HG02798 (cell line): ENCODE results near the gene BICD1.
A peak's percentile ranks its signal among the peaks of the same experiment; 100 is the strongest.

Experiments
- ATAC-seq: cut with Tn5 transposase; IDR thresholded peaks from one replicate; pipeline ENCODE4 v1.9.1; 2021; ENCODE audit warnings: mild to moderate bottlenecking; ENCODE audit not compliant: unreplicated experiment, poor library complexity

Gene BICD1

DNA sequence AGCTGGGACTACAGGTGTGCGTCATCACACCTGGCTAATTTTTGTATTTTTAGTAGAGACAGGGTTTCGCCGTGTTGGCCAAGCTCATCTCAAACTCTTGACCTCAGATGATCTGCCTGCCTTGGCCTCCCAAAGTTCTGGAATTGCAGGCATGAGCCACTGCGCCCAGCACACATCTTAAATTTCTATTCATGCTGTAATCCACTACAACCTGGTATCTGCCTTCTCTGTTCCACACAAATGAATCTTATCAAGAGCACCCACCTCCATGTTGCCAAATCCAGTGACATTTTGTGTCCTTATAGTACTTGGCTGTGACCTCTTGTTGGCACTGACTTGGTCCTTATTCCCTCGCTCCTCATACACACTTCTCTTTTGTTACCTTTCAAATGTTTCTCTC, 5.8 kb upstream of the BICD1 start:
- no peak for ATAC-seq

DNA sequence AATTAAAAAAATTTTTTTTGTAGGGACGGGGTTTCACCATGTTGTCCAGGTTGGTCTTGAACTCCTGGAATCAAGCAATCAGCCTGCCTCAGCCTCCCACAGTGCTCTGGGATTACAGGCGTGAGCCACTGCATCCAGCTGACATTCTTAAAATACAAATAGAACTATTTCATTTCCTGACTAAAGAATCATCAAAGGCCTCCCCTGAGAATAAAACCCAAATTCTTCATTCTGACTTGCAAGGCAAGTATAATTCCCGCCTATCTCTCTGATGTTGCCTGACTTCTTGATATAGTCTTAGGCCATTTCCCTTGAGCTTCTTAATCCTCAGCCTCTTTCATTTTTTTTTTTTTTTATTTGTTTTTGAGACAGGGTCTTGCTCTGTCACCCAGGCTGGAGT, 4.4 kb upstream of the BICD1 start:
- ATAC-seq, result no peak

DNA sequence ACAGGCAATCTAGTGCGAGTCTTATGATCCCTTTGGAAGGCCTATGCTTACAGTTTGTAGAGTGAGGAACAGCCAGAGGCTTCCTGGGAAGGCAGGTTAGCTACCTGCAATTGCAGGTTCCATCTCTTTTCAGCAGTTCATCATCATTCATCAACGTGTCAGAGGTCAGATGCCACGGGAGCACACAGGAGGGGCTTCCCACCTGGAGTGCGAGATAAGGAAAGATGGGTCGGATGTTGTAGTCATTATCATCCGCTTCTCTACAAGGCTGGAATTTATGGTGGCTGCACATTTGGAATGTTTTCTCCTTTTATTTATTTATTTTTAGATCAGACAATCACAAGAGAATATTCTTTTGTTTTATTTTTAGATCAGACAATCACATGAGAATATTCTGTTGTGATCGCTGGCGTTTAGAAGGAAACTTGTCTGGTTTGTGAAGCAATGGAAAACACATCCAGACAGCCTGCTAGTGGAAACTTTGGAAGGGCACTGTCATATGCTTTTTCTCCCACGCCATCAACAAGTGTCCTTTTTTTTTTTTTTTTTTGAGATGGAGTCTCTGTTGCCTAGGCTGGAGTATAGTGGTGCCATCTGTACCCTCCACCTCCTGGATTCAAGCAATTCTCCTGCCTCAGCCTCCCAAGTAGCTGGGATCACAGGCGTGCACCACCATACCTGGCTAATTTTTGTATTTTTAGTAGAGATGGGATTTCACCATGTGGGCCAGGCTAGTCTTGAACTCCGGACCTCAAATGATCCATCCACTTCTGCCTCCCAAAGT, 1.9 kb upstream of the BICD1 start:
- ATAC-seq, result no peak

DNA sequence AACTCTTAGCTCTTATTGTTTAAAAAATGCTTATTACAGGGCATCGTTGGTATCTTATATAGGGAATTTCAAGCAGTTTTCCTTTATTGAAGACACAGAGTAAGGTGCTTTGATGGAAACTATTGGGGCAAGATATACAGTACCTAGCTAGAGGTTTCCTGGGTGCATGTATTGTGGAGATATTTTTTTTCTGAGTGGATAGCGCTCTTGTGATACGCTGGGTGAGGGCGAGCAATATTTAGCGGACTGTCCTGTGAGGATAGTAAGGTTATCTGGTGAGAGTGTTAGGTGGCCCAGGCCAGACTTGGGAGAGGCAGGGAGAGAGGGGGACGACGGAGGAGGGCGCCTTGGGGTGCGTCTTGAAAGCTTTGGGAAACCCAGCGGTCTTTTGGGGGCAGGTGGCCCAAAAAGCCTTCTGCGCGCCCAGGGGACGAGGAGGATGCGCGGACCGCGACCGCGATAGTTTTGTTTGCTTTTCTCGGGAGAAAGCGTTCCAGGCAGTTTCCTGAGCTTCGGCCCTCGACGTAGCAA, 596 bp upstream of the BICD1 start:
- ATAC-seq, result no peak

DNA sequence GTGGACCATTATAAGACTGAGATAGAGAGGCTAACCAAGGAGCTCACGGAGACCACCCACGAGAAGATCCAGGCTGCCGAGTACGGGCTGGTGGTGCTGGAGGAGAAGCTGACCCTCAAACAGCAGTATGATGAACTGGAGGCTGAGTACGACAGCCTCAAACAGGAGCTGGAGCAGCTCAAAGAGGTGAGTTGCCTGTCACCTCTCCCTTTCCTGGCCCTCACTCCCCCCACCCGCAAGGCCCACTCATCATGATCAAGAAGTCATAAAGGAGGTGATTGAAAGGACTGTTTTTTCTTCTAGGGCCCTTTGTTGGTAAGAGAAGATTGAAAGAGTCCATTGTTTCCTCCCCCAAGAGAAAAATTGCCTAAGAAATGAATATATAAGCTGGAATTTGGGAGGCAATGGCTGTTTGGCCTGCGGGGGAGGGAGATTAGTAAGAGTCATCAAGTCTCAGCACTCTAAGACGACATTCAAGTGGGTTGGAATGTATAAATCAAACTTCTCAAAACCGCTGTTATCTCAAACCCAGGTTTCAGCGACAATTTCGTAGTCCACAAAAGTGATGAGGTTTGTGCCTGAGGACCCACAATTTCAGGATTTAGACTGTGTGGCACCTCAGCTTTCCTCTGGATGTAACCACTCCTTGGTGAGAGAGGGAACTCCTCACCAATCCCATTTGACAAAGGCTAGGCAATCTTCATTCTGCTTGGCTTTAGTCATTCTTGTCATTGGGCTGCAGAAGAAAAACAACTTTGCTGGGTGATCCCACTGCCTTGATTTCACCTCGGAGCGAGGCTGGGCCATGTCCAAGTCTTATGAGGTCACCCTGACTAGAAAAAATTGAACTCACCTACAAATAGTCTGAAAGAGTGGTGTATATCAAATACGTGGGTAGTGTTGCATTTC, 966 bp downstream of the BICD1 start:
- ATAC-seq, result peak; percentile 4

DNA sequence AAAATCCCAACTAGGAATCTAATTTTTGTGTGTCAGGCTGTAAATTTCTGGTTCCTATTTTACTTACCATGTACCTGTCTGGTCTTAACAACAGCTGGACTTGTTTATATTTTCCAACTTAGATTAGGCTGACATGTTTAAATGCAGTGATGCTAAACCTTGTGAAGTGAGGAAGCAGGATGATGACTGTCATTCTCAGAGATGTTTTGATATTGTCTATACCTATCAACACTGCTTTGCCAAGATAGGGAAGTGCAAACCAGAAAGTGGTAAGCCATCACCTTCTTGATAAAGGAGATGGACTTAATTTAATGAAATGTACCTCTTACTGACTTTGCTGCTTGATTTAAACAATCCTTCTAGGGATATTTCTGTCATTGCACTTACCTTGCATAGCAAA, 2.1 kb downstream of the BICD1 start:
- no peak for ATAC-seq

DNA sequence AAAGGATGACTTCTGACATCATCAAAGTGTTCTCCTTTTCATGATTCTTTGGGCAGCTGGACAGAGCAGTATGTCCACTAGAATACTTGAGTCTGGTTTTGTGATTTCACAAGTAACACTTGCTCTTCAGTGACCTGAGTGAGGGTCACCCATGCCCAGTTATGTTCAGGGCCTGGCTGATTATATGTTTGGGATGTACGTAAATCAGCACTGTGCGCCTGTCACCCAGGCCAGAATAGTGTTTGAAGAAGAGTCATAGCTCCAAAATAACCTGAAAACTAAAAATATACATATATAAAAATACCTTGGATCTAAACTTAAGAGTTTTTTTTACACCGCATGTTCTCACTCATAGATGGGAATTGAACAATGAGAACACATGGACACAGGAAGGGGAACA, 3.8 kb downstream of the BICD1 start:
- ATAC-seq, result no peak

DNA sequence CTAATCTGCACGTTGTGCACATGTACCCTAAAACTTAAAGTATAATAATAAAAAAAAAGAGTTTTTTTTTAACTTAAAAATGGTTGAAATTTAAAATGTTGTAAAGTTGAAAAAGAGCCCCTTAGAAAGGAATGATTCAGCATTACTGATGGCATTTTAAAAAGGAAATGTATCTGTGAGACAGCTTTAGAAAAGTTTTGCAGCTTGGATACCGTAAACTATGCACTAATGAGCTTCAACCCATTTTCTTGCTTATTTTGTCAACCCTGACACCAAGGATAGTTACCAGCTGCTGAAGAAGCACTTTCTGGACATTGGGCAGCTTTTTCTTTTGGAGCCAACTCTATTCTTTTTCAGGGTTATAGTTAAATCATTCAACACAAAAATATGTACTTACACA, 4.3 kb downstream of the BICD1 start:
- ATAC-seq, result no peak

DNA sequence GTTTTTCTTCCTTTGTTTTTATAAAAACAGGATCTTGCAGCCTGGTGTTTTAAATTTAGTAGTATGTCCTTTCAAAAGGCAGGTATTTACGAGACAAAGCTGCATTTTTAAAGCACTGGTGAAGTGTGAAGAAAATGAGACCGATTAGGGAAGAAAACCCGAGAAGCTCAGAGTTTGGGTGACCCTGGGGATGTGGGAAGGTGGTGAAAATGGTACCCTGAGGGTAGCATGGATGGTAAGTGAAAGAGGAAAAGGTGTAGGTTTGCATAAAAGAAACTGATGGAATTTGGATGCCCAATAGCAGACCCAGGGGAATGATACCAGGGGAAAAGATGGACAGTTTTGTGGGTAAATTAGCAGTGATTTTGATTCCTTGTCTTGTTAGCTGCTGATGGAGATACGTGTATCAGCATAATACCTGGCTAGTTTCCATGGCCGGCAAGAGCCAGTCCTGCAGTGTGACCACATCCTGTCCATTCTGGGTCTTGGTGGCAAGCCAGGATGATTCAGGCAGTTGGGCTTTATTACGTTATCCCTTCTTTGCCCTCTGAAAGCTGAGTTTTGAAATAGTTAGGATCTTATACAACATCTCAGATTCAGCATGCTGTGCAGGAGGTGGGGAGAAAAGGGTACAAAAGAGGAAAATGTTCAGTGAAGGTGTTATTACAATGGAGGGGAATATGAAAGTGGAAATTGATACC, 8.9 kb downstream of the BICD1 start:
- peak; percentile 40 for ATAC-seq

DNA sequence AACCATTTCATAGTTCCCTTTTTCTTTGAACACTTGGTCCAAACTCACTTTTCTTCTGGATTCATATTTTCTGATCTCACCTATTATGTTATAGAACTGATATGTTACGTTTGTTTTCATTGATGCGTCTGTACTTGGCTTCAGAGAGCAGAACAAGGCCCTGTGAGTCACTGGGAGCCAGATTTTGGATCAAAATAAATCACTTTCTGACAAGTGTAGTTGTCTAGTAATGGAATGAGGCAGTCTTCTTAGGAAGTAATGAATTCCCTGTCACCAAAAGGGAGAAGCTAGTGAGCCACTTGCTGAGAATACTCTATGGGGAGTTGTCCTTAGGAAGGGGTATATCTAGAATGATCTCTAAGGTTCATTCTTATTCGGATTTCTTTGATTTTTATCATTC, 10.2 kb downstream of the BICD1 start:
- no peak for ATAC-seq

DNA sequence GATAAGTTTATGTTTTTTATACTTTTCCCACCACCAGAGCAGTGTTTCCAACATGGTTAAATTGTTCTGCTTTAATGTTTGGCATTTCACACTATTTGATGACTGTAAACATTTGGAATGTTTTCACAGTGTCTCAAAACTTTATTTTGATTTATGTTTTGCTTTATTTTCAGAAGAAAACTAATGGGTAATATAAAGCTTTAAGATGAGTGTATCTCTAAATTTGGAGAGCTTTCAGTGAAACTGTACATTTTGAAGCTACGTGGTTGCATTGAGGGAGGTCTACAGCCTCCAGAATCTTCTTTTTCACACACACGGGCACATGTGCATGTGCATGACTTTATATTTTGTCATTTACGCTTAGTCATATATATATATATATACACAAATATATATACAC, 10.7 kb downstream of the BICD1 start:
- no peak for ATAC-seq

DNA sequence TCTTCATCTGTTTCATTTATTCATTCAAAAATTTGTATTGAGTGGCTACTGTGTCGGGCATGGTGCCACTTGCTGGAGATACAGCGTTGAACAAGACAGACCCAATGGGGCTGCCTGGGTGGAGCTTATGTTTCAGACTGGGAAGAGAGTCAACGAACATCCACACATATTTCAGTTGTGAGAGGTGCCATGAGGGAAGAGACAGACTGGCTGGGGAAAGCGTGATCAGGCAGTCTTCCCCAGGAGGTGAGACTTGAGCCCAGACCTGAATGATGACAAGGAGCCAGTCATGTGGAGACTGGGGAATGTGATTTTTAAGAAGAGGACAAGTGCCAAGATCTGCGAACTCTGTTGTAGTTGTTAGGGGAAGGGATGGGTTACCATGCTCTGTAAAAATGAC, 12.2 kb downstream of the BICD1 start:
- ATAC-seq, result no peak

DNA sequence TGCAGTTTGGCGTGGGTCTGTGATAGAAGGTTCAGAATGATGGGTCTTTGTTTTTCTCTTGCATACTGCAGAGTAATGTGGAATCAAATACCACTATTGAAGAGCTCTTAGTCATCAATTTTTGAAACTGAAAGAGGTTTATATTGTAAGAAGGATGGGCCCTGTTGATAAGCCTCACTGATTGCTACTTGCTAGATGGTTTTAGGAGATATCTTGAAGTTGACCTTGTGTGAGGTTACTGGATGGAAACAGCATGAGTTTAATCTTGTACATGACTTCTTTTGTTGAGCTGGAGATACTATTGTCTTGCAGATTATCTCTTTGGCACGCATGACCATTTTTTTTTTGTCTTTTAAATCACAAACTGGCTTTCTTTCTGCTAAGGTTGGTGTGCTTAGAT, 13.8 kb downstream of the BICD1 start:
- ATAC-seq, result peak; percentile 72

DNA sequence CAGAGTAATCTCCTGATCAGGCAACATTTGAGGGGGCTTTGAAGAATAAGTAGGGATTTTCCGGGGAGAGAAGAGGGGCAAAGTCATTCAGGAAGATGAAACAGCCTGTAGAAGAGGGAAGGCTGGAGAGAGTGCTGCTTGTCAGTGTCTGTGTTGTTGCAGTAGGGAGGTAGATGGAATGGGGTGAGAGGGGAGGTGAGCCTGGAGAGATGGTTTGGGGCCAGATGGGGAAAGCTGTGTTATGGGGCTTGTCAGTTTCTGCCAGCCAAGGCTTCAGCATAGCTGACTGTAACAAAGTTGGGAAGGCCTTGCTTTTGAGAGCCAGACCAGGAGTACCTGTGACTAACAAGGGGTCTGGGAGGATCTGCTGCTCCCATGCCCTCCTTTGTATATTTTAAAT, 18.0 kb downstream of the BICD1 start:
- no peak for ATAC-seq

DNA sequence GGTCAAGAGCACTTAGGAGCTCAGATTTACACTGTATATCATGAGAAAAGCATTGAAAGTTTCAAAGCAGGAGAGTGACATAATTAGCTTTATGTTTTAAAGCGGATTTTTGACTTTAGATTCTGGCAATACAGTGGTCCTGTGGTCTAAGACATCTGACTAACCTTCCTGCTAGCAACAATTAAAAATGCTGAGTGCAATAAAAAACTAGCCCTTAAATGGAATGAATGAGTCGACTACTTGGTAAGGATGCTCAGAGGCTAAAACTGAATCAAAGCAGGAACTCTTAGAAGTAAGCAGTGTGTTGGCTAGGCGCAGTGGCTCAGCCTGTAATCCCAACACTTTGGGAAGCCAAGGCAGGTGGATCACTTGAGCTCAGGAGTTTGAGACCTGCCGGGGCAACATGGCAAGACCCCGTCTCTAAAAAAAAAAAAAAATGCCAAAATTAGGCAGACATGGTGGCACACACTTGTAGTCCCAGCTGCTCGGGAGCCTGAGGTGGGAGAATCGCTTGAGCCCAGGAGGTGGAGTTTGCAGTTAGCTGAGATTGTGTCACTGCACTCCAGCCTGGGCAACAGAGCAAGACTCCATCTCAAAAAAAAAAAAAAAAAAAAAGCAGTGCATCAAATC, 18.9 kb downstream of the BICD1 start:
- no peak for ATAC-seq

DNA sequence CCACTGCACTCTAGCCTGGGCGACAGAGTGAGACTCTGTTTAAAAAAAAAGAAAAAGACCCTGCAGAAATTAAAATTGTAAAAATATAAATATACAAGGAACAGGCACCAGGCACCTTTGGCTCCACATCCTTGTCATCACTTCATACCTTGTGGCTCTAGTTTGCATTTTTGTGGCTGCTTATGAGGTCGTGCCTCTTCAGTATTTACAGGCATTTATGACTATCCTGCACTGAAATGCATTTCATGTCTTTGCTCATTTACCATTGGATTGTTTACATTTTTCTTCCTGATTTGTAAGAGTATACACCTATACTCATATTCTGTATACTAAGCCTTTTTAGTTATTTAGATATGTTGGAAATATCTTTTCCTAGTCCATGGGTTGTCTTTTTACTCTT, 20.1 kb downstream of the BICD1 start:
- no peak for ATAC-seq

DNA sequence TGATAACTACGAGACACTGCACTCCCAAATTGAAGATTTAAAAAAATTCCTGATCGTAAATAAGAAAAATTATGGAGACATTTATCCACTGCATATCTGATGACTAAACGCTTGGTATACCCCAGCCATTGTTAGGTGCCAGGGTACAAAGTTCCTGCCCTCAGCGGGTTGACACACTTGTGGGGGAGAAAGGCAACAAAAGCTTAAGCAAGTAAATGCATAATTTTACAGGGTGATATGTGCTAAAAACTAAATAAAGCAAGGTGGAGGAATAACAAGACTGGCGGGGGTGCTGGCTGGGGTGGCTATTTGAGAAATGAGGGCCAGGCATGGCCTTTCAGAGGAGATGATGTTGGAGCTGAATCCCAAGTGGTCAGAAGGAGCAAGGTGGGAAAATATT, 25.0 kb downstream of the BICD1 start:
- no peak for ATAC-seq

DNA sequence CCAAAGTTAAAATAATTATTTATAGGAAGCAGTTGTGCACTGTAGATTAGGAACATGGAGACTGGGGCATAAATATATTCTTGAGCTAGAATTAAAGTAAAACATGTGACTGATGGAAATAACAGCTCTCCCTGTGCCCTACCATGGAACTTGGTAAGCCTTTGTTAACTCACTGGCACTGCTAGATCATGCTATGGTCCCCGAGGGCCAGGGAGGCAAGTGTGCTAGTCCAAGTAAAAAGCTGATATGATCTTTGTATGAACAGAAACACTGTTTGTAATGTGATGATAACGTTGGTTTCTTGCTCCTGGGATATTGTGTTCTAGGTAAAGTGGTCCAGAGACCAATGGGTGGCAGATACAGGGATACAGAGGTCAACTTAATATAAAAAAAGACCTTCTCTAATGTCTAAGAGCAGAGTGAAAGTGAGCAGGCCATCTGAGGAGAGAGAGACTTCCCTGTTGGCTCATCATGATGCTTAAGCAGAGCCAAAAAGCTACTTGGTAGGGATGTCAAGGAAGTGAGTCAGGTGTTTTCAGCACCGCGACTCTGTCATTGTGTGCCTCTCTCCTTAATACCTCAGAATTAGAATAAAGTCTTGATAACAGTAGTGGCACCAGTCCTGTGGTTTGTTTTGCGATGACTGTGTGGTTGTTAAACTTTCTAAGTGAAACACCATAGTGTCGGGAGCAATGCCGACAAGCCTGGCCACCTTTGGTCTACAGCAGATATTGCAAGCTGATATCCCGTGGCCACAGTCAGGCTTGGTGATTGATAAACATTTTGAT, 27.6 kb downstream of the BICD1 start:
- ATAC-seq, result peak; percentile 72

DNA sequence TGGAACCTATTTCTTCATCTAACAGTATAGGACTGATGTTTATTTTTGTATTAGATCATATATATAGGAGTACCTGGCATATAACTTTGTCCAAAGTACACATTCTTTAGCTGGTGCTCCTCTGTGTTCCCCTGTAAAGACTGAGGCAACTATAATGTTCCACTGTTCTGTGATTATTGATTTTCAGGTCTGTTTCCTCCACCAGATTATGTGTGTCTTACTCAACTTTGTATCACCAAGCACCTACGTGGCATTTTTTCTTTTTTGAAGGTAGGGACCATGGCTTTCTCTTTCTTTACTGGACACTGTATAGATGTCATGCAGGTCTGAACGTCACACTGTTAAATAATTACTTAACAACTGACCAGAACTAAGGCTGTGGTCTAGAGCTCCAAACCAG, 29.3 kb downstream of the BICD1 start:
- no peak for ATAC-seq

DNA sequence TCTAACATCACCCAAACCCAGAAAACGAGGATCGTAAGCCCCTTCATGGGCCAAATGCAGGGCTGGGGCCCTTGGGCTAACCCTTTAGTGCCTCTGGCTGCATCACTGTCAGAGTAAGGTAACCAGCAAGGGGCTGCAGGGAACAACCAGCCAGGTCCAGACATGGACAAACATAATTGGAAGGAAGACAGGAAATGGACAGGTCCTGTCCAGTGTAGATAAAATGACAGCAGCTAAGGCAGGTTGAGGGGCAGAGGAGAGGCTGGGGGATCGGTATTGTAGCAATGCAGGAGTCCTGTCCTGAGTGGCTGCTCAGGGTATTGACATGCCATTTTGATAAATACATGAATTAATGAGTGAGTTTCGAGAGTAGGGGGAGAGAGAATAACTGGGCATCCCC, 29.8 kb downstream of the BICD1 start:
- ATAC-seq, result no peak
